Germinal center (tissue), 1 donor: ENCODE results near the gene CHAT.
A peak's percentile ranks its signal among the peaks of the same experiment; 100 is the strongest.

ENCODE experiments used
- DNase-seq: peaks from one replicate; pipeline ENCODE4 v3.0.0; 2012; ENCODE audit warnings: mixed read lengths, low spot score

Gene CHAT

DNA sequence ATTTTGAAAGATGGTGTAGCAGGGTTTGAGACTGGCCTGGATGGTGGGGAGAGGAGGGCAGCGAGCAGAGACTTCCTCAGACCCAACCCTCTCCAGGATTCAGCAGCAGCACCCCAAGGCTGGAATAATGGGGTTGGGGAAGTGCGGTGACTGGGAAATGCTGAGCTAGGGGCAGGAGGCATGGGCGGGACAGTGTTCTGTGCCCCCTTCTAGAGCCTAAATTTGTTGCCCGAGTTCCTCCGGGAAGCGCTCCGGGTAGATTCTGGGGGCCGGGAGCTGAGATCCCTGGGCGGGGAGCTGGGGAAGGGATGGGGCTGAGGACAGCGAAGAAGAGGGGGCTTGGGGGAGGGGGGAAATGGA is at the start of gene CHAT:
Gene CHAT (plus strand): TSS at position 156 of the 360 bp plus-strand sequence. CDS start 153 bp downstream, at position 309.
- no peak for DNase-seq

DNA sequence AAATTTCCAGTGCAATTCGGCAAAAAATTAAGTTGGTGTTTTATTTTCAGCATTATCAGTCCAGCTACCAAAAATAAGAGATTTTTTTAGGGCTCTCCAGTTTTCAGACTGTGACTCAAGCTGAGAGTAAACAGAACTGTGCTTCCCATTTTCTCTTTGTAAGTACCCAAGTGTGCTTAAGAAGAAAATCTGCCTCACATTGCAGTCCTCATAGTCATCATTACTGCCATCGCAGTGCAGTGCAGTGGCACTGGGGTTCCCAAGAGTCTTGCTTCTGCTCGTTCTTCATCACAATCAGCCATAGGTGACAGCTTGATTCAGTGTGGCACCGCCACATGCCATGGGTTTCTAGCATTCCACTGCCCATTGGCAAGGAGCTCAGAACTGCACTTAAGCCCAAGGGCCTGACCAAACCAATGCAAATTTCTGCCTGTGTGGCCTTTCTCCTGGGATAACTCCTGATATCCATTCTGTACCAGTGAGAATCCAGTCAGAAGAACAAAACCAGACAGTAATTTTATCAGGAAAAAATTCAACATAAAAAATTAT is 49.3 kb upstream of the CHAT start:
- DNase-seq = no peak

DNA sequence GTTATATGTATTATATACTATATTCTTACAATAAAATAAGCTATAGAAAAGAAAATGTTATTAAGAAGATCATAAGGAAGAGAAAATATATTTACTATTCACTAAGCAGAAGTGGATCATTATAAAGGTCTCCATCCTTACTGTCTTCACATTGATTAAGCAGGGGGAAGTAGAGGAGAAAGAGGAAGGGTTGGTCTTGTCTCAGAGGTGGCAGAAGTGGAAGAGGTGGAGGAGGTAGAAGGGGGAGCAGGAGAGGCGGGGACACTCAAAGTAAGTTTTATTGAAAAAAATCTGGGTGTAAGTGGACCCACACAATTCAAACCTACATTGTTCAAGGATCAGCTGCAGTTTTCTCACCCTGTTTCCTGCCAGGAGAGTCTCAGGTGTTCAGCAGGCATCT is 46.0 kb upstream of the CHAT start:
- DNase-seq = no peak

DNA sequence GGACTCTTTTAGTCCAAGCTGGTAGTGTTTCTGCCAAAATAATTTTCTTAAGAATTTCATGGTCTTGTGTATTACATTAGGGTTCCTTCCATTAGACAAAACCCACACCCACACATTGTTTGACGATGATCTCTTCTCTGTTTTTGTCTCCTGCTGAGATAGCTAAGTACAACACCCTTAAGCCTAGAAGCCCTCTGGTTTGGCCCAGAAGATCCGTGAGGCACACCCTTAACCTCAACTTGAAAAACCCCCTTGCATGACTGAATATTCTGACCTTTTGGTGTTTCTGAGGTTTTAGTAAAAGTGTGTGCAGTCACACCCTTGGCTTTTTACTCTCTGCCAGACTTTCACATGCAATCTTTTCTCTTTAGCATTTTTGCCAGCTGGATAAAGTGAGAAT is 45.6 kb upstream of the CHAT start:
- no peak for DNase-seq

DNA sequence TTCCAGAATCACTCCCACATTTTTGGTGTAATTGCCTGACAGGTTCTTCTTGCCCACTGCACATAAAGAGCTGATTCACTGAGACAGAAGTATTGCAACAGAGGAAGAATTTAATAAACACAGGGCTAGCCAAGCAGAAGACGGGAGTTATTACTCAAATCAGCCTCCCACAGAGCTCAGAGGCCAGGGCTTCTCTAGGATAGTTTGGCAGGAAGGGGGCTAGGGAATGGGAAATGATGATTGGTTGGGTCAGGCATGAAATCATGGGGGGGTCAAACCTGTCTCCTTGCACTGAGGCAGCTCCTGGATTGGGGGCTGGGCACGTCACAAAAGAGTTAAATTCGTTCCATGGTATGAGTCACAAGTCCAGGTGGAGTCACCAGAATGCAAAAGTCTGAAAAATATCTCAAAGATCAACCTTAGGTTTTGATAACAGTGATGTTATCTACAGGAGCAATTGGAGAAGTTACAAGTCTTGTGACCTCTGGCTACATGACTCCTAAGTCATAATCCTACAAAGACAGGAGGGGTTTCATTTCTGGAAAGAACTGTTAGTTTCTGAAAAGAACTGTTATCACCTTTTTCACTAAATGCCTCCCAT is 44.7 kb upstream of the CHAT start:
- DNase-seq = no peak

- no peak for DNase-seq
Measured at GRCh38 chr10:49571388-49571787, 42.4 kb upstream of the CHAT start.

DNA sequence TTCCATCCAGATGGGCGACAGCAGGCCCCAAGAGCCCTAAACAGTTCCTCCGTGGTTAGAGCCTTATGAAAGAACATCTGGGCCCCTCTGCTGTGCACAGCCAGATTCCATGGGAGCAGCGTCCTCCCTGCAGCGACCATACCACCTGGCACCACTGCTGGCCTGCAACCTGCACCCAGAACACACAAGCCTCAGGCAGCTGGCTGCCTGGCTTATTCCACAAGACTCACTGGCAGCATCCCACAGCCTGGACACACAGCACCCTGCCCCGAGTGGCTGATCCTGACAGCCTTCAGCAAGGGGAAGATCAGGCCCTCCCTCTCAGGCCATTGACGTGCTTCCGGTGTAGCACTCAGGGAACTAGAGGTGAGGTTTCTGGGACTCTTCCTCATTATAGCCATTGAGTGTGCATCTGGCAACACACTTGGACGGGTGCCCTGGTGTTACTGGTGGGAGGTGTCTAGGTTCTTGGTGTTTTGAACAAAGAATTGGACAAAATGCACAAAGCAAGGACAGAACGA is 41.2 kb upstream of the CHAT start:
- no peak for DNase-seq

GRCh38 chr10:49575489-49576072 is 38.3 kb upstream of the CHAT start:
- no peak for DNase-seq

GRCh38 chr10:49577182-49577925 is 36.5 kb upstream of the CHAT start:
- no peak for DNase-seq

GRCh38 chr10:49578392-49578791 is 35.4 kb upstream of the CHAT start:
- DNase-seq = no peak

- no peak for DNase-seq
Measured at GRCh38 chr10:49579621-49580020, 34.2 kb upstream of the CHAT start.

GRCh38 chr10:49585387-49585786 is 28.4 kb upstream of the CHAT start:
- DNase-seq = no peak

GRCh38 chr10:49587981-49588380 is 25.9 kb upstream of the CHAT start:
- DNase-seq = no peak

GRCh38 chr10:49592726-49593563 is 20.9 kb upstream of the CHAT start:
- DNase-seq = peak; percentile 78

- no peak for DNase-seq
Measured at GRCh38 chr10:49593564-49593875, 20.3 kb upstream of the CHAT start.

DNA sequence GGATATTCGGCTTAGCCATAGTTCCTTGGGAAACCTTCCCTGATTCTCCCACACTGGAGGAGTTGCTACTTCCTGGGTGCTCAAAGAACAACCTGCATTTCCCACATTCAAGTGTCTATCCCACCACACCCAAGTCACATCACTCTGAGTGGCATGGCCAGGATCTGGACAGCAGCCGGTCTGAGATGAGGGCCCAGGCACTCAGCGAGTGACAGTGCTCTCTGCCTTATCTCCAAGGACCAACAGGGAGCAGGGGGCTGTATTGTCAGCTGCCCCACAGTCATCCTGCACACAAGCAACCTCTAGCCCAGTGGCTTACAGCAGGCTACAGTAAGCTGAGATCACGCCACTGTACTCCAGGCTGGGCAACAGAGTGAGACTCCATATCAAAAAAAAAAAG is 19.8 kb upstream of the CHAT start:
- DNase-seq = no peak

- DNase-seq = peak; percentile 42
Measured at GRCh38 chr10:49594594-49594993, 19.2 kb upstream of the CHAT start.

GRCh38 chr10:49595003-49595712 is 18.7 kb upstream of the CHAT start:
- DNase-seq = no peak

GRCh38 chr10:49595713-49596492 is 17.9 kb upstream of the CHAT start:
- no peak for DNase-seq

GRCh38 chr10:49596493-49596809 is 17.4 kb upstream of the CHAT start:
- no peak for DNase-seq

- DNase-seq = no peak
Measured at GRCh38 chr10:49596836-49597235, 17.0 kb upstream of the CHAT start.
